Adrenal gland (tissue), 12 donors: ENCODE measurements around the gene KDM4C. TPM values are rescaled to one million over a fixed set of nuclear protein-coding genes. Genes with fewer than 3 reads are reported as not detected.

Source experiments
- DNase-seq, 7 donors: peaks; one replicate each; pipeline ENCODE4 v3.0.0-alpha.2; 2019 to 2020
- H3K27ac ChIP-seq, 5 donors: fragments of 200-600 bp; sonication (generic) in 4 of 5; 1 replicate in 3 of 5; 2 replicates in 2 of 5; pipeline versions ENCODE4 v1.5.1 to v1.8.0; 2016 to 2020; ENCODE audit warnings: mild to moderate bottlenecking in 1 of 5
- H3K27me3 ChIP-seq: fragments of 200-600 bp; 2 replicates; pipeline ENCODE4 v1.8.0; 2021
- H3K36me3 ChIP-seq, 2 donors: fragments of 200-600 bp; replicated peaks in 1 of 2; 1 replicate in 1 of 2; 2 replicates in 1 of 2; pipeline versions ENCODE4 v1.5.1 to v1.8.0; 2018 to 2022
- H3K4me1 ChIP-seq, 2 donors: fragments of 200-600 bp; replicated peaks in 1 of 2; 1 replicate in 1 of 2; 2 replicates in 1 of 2; pipeline versions ENCODE4 v1.5.1 to v1.8.0; 2018 to 2021
- H3K4me3 ChIP-seq, 4 donors: fragments of 200-600 bp; sonication (generic) in 3 of 4; one replicate each; pipeline ENCODE4 v1.5.1; 2016 to 2018
- H3K9me3 ChIP-seq, 3 donors: fragments of 200-600 bp; sonication (generic) in 1 of 3; replicated peaks in 1 of 3; 1 replicate in 2 of 3; 2 replicates in 1 of 3; pipeline versions ENCODE4 v1.5.1 to v1.8.0; 2016 to 2021
- CTCF ChIP-seq, 6 experiments: fragments of 450-650 bp in 4 of 6; fragments of 200-600 bp in 2 of 6; sonication (generic) in 1 of 6; IDR thresholded peaks; 1 replicate in 5 of 6; 2 replicates in 1 of 6; pipeline versions ENCODE4 v1.5.1 to v1.8.0; 2016 to 2021; ENCODE audit warnings: antibody characterized with exemption in 6 of 6, mild to moderate bottlenecking in 2 of 6, moderate library complexity in 1 of 6
- POLR2A ChIP-seq, 2 donors: fragments of 450-650 bp; IDR thresholded peaks; one replicate each; pipeline ENCODE4 v1.6.1; 2017; ENCODE audit warnings: antibody characterized with exemption in 2 of 2, mild to moderate bottlenecking in 2 of 2, moderate library complexity in 1 of 2
- WGBS, 4 donors: extraction: QIAGEN DNeasy Blood & Tissue Kit in 2 of 4; methylation state at CpG; one replicate each; pipeline versions ENCODE4 v1.1.5 to v1.1.7; 2013 to 2017; 5-methylcytosine and 5-hydroxymethylcytosine counted together
- intact Hi-C, 2 donors: fragments of 100-400 bp; cut with DNase I; formaldehyde crosslinking; loops; one replicate each; pipeline versions ENCODE4 v1.14.1 to v1.15.0; 2022 to 2023
- polyA plus RNA-seq, 3 donors: library from polyadenylated mRNA; stranded (reverse); fragments of 200-250 nt in 2 of 3; fragments of 350-450 nt in 1 of 3; fragmentation: Illumina TruSeq in 1 of 3; extraction: RNeasy Lipid Tissue Mini Kit (QIAGEN cat#74804) in 1 of 3; gene quantifications; one replicate each; pipeline ENCODE4 v1.2.3, GENCODE V29; 2013 to 2014
- total RNA-seq, 9 donors: library from RNA; depleted of rRNA in 4 of 9; stranded (reverse); fragments of >200 nt in 4 of 9; fragments of 120-200 nt in 1 of 9; fragmentation: NEBNext Ultra II Directional in 1 of 9; extraction: Animal tissue kit (Norgen Biotek cat#: 25700) in 1 of 9; gene quantifications; one replicate each; pipeline versions ENCODE4 v1.1.0 to v1.2.4, GENCODE V29; 2013 to 2023
- donor health status: healthy with polysubstance abuse.
- donor health status: Bipolar disorder and iron deficiency.
- donor health status: DM: yes; HTN: yes; CAD: no.
- donor health status: DM: no; HTN: no; CAD: no.
- donor health status: DM: no; HTN: no; CAD: no.
- donor health status: DM: yes; HTN: yes; CAD: no.

KDM4C gene
- total and polyA plus RNA-seq, 12 donors, result 7.9 to 33.4 (median 23.3) TPM

GRCh38 chr9:6895754-6896153 is 138.0 kb downstream of the KDM4C start:
- Histone ChIP-seq H3K36me3 (no peaks in the 10 kb centered on the region), H3K4me1 (peaks cover 0 to 4% of the 10 kb centered on the region in 2 donors), H3K9me3 (no peaks in the 10 kb centered on the region), H3K27ac (no peak overlapping the region), H3K27me3 (no peaks in the 10 kb centered on the region), H3K4me3 (no peak overlapping the region)
- intact Hi-C loops, result no loop called here
- 92 to 100% (median 96%) methylated on average over 1 of the region's 1 CpG for whole genome bisulfite sequencing, 4 donors
- TF ChIP-seq CTCF (IDR thresholded peaks at IDR 0.05) (no peak), POLR2A (IDR thresholded peaks at IDR 0.05) (no peak)
- no peak for DNase-seq

GRCh38 chr9:6896562-6896961 is 138.8 kb downstream of the KDM4C start:
- 85 to 94% (median 91%) methylated on average over 2 of the region's 2 CpGs for WGBS, 4 donors
- TF ChIP-seq POLR2A (IDR thresholded peaks at IDR 0.05) (no peak), CTCF (IDR thresholded peaks at IDR 0.05) (no peak)
- intact Hi-C loops, result no loop called here
- H3K27me3 ChIP-seq, result no peaks in the 10 kb centered on the region
- H3K27ac ChIP-seq, result no peak overlapping the region
- no peaks in the 10 kb centered on the region for H3K36me3 ChIP-seq
- no peak overlapping the region for H3K4me3 ChIP-seq
- peaks cover 0 to 4% of the 10 kb centered on the region in 2 donors for H3K4me1 ChIP-seq
- H3K9me3 ChIP-seq, result no peaks in the 10 kb centered on the region
- DNase-seq, result no peak

GRCh38 chr9:6897207-6897822 is 139.5 kb downstream of the KDM4C start:
- H3K4me3 ChIP-seq, result no peak overlapping the region
- TF ChIP-seq POLR2A (IDR thresholded peaks at IDR 0.05) (no peak), CTCF (IDR thresholded peaks at IDR 0.05) (no peak)
- no peaks in the 10 kb centered on the region for H3K36me3 ChIP-seq
- DNase-seq, result no peak
- peaks cover 0 to 4% of the 10 kb centered on the region in 2 donors for H3K4me1 ChIP-seq
- intact Hi-C loops, result no loop called here
- no peak overlapping the region for H3K27ac ChIP-seq
- no peaks in the 10 kb centered on the region for H3K27me3 ChIP-seq
- no peaks in the 10 kb centered on the region for H3K9me3 ChIP-seq
- 71 to 94% (median 88%) methylated on average over 1 of the region's 1 CpG for WGBS, 4 donors

- Histone ChIP-seq H3K4me1 (peaks cover 0 to 4% of the 10 kb centered on the region in 2 donors), H3K9me3 (no peaks in the 10 kb centered on the region), H3K27me3 (no peaks in the 10 kb centered on the region), H3K4me3 (no peak overlapping the region), H3K27ac (no peak overlapping the region), H3K36me3 (no peaks in the 10 kb centered on the region)
- intact Hi-C loops, result no loop called here
- TF ChIP-seq CTCF (IDR thresholded peaks at IDR 0.05) (no peak), POLR2A (IDR thresholded peaks at IDR 0.05) (no peak)
- DNase-seq, result no peak
- WGBS, 4 donors, result 53 to 68% (median 65%) methylated on average over 7 of the region's 7 CpGs
Measured at GRCh38 chr9:6897898-6898302, 140.1 kb downstream of the KDM4C start.
